Endothelial cell (in vitro differentiated cells): ENCODE data around the gene MAP2K3. TPM values are rescaled to one million over a fixed set of nuclear protein-coding genes. Genes with fewer than 3 reads are reported as not detected.

Experiments
- DNase-seq: peaks from one replicate; pipeline ENCODE4 v3.0.0; 2021; ENCODE audit warnings: low spot score
- H3K27ac Mint-ChIP-seq: one replicate; pipeline ENCODE4 v1.8.0; 2021; ENCODE audit warnings: mixed read lengths, inconsistent platforms; ENCODE audit not compliant: unreplicated experiment
- H3K27me3 Mint-ChIP-seq: one replicate; pipeline ENCODE4 v1.8.0; 2021; ENCODE audit warnings: mild to moderate bottlenecking, moderate library complexity, mixed read lengths, inconsistent platforms; ENCODE audit not compliant: unreplicated experiment
- H3K36me3 Mint-ChIP-seq: one replicate; pipeline ENCODE4 v1.8.0; 2021; ENCODE audit warnings: mild to moderate bottlenecking, low read depth, mixed read lengths, inconsistent platforms; ENCODE audit not compliant: unreplicated experiment
- H3K4me1 Mint-ChIP-seq: one replicate; pipeline ENCODE4 v1.8.0; 2021; ENCODE audit warnings: mild to moderate bottlenecking, mixed read lengths, inconsistent platforms; ENCODE audit not compliant: unreplicated experiment
- H3K4me3 Mint-ChIP-seq: one replicate; pipeline ENCODE4 v1.8.0; 2021; ENCODE audit warnings: mild to moderate bottlenecking, mixed read lengths, inconsistent platforms; ENCODE audit not compliant: unreplicated experiment
- H3K9me3 Mint-ChIP-seq: one replicate; pipeline ENCODE4 v1.8.0; 2021; ENCODE audit warnings: mixed read lengths, inconsistent platforms; ENCODE audit not compliant: unreplicated experiment
- CTCF ChIP-seq: fragments of 200-600 bp; sonication (generic); IDR thresholded peaks from one replicate; pipeline ENCODE4 v1.5.0; 2021; ENCODE audit warnings: antibody characterized with exemption; ENCODE audit not compliant: unreplicated experiment
- total RNA-seq: library from RNA; stranded (reverse); fragmentation: NEBNext Ultra II Directional; extraction: Animal tissue kit (Norgen Biotek cat#: 25700); gene quantifications from one replicate; pipeline ENCODE4 v1.2.1, GENCODE V29; 2021; ENCODE audit not compliant: unreplicated experiment

The MAP2K3 gene
- total RNA-seq, 1 donor from 2014 or later: 65.8 TPM

- Mint-ChIP-seq H3K36me3 (peaks cover 3% of the 10 kb centered on the region), H3K27ac (no peak overlapping the region), H3K27me3 (peaks cover 13% of the 10 kb centered on the region)
Measured at GRCh38 chr17:21241564-21241963, 42.9 kb upstream of the MAP2K3 start.

GRCh38 chr17:21242026-21242697 lies 42.3 kb upstream of the MAP2K3 start:
- no peak for TF ChIP-seq CTCF
- Mint-ChIP-seq H3K9me3 (no peaks in the 10 kb centered on the region), H3K4me1 (no peaks in the 10 kb centered on the region), H3K36me3 (no peaks in the 10 kb centered on the region), H3K4me3 (no peak overlapping the region), H3K27me3 (peaks cover 13% of the 10 kb centered on the region), H3K27ac (no peak overlapping the region)
- DNase-seq: no peak

More at GRCh38 chr17:21241564-21241963, 42.9 kb upstream of the MAP2K3 start:
- TF ChIP-seq CTCF: no peak
- no peaks in the 10 kb centered on the region for H3K4me1 Mint-ChIP-seq
- no peaks in the 10 kb centered on the region for H3K9me3 Mint-ChIP-seq
- DNase-seq: no peak
- no peak overlapping the region for H3K4me3 Mint-ChIP-seq

- Mint-ChIP-seq H3K4me1 (no peaks in the 10 kb centered on the region), H3K27me3 (peaks cover 15% of the 10 kb centered on the region), H3K4me3 (no peak overlapping the region), H3K9me3 (no peaks in the 10 kb centered on the region), H3K27ac (no peak overlapping the region), H3K36me3 (no peaks in the 10 kb centered on the region)
- no peak for TF ChIP-seq CTCF
- no peak for DNase-seq
Measured at GRCh38 chr17:21242780-21243515, 41.6 kb upstream of the MAP2K3 start.

- Mint-ChIP-seq H3K27ac (no peak overlapping the region), H3K4me3 (no peak overlapping the region), H3K9me3 (no peaks in the 10 kb centered on the region), H3K36me3 (no peaks in the 10 kb centered on the region), H3K27me3 (peaks cover 15% of the 10 kb centered on the region), H3K4me1 (no peaks in the 10 kb centered on the region)
- no peak for TF ChIP-seq CTCF
- no peak for DNase-seq
Measured at GRCh38 chr17:21243516-21244303, 40.8 kb upstream of the MAP2K3 start.
